HCT116 (cell line): ENCODE results near the gene CLP1.

Experiments
- EGR1 ChIP-seq: IDR thresholded peaks from 2 replicates; pipeline ENCODE4 v1.6.1; 2012; ENCODE audit warnings: low read depth
- EZH2 ChIP-seq: fragments of 200-600 bp; sonication (generic); IDR thresholded peaks from 2 replicates; pipeline ENCODE4 v1.6.1; 2017; ENCODE audit warnings: antibody characterized with exemption, mixed run types
- FOSL1 ChIP-seq: IDR thresholded peaks from 2 replicates; pipeline ENCODE4 v1.6.1; 2012; ENCODE audit warnings: low read depth
- MAX ChIP-seq: IDR thresholded peaks from 2 replicates; pipeline ENCODE4 v1.6.1; 2012
- POLR2A ChIP-seq: IDR thresholded peaks from 2 replicates; pipeline ENCODE4 v1.7.0; 2011; ENCODE audit warnings: borderline replicate concordance; ENCODE audit not compliant: insufficient read depth, insufficient read length; ENCODE audit errors: extremely low read depth
- POLR2AphosphoS5 ChIP-seq: IDR thresholded peaks from 2 replicates; pipeline ENCODE4 v1.6.1; 2011; ENCODE audit warnings: mild to moderate bottlenecking, low read depth, low read length, moderate library complexity
- RAD21 ChIP-seq: IDR thresholded peaks from 2 replicates; pipeline ENCODE4 v1.6.1; 2012; ENCODE audit warnings: low read depth, mild to moderate bottlenecking
- SIN3A ChIP-seq: IDR thresholded peaks from 2 replicates; pipeline ENCODE4 v1.6.1; 2012; ENCODE audit warnings: low read depth
- SRF ChIP-seq: IDR thresholded peaks from 2 replicates; pipeline ENCODE4 v1.6.1; 2012; ENCODE audit warnings: low read depth
- TCF7L2 ChIP-seq: IDR thresholded peaks from 2 replicates; pipeline ENCODE4 v1.7.0; 2011; ENCODE audit warnings: borderline replicate concordance, inconsistent platforms; ENCODE audit not compliant: insufficient read depth, insufficient read length; ENCODE audit errors: extremely low read depth
- ZBTB33 ChIP-seq: IDR thresholded peaks from 2 replicates; pipeline ENCODE4 v1.6.1; 2011; ENCODE audit warnings: mild to moderate bottlenecking, low read length, moderate library complexity; ENCODE audit not compliant: insufficient replicate concordance; ENCODE audit errors: extremely low read depth
- ZNF274 ChIP-seq: fragments of 200-500 bp; sonication (Bioruptor generic); IDR thresholded peaks from 2 replicates; pipeline ENCODE4 v1.6.1; 2014; ENCODE audit warnings: mild to moderate bottlenecking, low read depth, low read length, inconsistent platforms
- TF ChIP-seq, protein P1 (sequence below), 3 experiments: fragments of 200-600 bp in 1 of 3; sonication (generic) in 1 of 3; IDR thresholded peaks in 2 of 3; conservative IDR thresholded peaks in 1 of 3; 2 replicates each; pipeline ENCODE4 v1.5.1; 2012 to 2017; ENCODE audit warnings: low read depth in 2 of 3, low read length in 2 of 3, antibody characterized with exemption in 1 of 3, borderline replicate concordance in 1 of 3, control low read depth in 1 of 3, mild to moderate bottlenecking in 1 of 3, mixed read lengths in 1 of 3, mixed run types in 1 of 3, moderate library complexity in 1 of 3; ENCODE audit not compliant: insufficient read depth in 1 of 3
- TF ChIP-seq, protein P2 (sequence below): IDR thresholded peaks from 2 replicates; pipeline ENCODE4 v1.6.1; 2012; ENCODE audit warnings: low read depth

DNA sequence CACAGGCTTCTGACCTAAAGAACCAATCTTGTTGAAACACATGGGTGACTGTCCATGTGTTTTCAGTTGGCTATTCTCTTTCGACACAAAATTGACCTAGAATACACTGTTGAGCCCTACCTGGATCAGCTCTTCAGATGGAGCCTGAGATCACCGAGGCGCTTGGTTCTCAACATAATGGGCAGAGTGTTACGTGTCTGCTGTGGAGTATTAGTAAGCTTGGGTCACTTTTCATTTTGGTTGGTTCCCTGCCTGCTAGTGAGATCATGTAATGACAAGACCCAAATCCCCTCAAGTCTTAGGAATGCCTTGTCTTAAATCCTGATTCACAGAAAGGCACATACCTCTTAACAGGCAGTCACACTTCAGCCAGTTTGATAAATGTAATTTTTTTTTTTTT lies 45.8 kb downstream of the CLP1 start:
- TF ChIP-seq, protein P1, sequence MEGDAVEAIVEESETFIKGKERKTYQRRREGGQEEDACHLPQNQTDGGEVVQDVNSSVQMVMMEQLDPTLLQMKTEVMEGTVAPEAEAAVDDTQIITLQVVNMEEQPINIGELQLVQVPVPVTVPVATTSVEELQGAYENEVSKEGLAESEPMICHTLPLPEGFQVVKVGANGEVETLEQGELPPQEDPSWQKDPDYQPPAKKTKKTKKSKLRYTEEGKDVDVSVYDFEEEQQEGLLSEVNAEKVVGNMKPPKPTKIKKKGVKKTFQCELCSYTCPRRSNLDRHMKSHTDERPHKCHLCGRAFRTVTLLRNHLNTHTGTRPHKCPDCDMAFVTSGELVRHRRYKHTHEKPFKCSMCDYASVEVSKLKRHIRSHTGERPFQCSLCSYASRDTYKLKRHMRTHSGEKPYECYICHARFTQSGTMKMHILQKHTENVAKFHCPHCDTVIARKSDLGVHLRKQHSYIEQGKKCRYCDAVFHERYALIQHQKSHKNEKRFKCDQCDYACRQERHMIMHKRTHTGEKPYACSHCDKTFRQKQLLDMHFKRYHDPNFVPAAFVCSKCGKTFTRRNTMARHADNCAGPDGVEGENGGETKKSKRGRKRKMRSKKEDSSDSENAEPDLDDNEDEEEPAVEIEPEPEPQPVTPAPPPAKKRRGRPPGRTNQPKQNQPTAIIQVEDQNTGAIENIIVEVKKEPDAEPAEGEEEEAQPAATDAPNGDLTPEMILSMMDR (IDR thresholded peaks at IDR 0.05 in 2 of 3, conservative IDR thresholded peaks at IDR 0.05 in 1 of 3; ENCODE audit: borderline replicate concordance in 1 of 3, insufficient read depth in 1 of 3, low read depth in 2 of 3, low read length in 2 of 3), result no peak
- TF ChIP-seq POLR2A, result no peak
- no peak for TF ChIP-seq POLR2AphosphoS5
- TF ChIP-seq ZNF274, result no peak
- no peak for TF ChIP-seq MAX
- TF ChIP-seq EGR1, result no peak
- no peak for TF ChIP-seq FOSL1
- TF ChIP-seq SRF, result no peak
- no peak for TF ChIP-seq SIN3A
- no peak for TF ChIP-seq RAD21
- no peak for TF ChIP-seq ZBTB33
- no peak for TF ChIP-seq EZH2
- TF ChIP-seq, protein P2, sequence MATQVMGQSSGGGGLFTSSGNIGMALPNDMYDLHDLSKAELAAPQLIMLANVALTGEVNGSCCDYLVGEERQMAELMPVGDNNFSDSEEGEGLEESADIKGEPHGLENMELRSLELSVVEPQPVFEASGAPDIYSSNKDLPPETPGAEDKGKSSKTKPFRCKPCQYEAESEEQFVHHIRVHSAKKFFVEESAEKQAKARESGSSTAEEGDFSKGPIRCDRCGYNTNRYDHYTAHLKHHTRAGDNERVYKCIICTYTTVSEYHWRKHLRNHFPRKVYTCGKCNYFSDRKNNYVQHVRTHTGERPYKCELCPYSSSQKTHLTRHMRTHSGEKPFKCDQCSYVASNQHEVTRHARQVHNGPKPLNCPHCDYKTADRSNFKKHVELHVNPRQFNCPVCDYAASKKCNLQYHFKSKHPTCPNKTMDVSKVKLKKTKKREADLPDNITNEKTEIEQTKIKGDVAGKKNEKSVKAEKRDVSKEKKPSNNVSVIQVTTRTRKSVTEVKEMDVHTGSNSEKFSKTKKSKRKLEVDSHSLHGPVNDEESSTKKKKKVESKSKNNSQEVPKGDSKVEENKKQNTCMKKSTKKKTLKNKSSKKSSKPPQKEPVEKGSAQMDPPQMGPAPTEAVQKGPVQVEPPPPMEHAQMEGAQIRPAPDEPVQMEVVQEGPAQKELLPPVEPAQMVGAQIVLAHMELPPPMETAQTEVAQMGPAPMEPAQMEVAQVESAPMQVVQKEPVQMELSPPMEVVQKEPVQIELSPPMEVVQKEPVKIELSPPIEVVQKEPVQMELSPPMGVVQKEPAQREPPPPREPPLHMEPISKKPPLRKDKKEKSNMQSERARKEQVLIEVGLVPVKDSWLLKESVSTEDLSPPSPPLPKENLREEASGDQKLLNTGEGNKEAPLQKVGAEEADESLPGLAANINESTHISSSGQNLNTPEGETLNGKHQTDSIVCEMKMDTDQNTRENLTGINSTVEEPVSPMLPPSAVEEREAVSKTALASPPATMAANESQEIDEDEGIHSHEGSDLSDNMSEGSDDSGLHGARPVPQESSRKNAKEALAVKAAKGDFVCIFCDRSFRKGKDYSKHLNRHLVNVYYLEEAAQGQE, result no peak
- no peak for TF ChIP-seq TCF7L2
